Heart left ventricle (tissue), 16 donors: ENCODE data around the gene EML6. TPM values are rescaled to one million over a fixed set of nuclear protein-coding genes. Genes with fewer than 3 reads are reported as not detected.

Experiments
- ATAC-seq, 4 donors: fragments of 200-7000 bp; cut with Tn5 transposase; one replicate each; pipeline ENCODE4 v1.9.1; 2020 to 2022; ENCODE audit warnings: moderate library complexity in 4 of 4, mild to moderate bottlenecking in 3 of 4, moderate number of reproducible peaks in 1 of 4
- DNase-seq, 5 donors: peaks; one replicate each; pipeline ENCODE4 v3.0.0-alpha.2; 2020
- H3K27ac ChIP-seq, 12 donors: fragments of 200-600 bp; sonication (generic) in 4 of 12; one replicate each; pipeline versions ENCODE4 v1.5.0 to v1.8.0; 2016 to 2022; ENCODE audit warnings: mild to moderate bottlenecking in 2 of 12
- H3K27me3 ChIP-seq, 9 donors: fragments of 200-600 bp; sonication (generic) in 2 of 9; one replicate each; pipeline versions ENCODE4 v1.5.1 to v1.8.0; 2016 to 2022; ENCODE audit warnings: mild to moderate bottlenecking in 3 of 9
- H3K36me3 ChIP-seq, 9 donors: fragments of 200-600 bp; sonication (generic) in 2 of 9; one replicate each; pipeline versions ENCODE4 v1.5.0 to v1.8.0; 2018 to 2022; ENCODE audit warnings: mild to moderate bottlenecking in 2 of 9
- H3K4me1 ChIP-seq, 12 donors: fragments of 200-600 bp; sonication (generic) in 4 of 12; one replicate each; pipeline versions ENCODE4 v1.5.0 to v1.8.0; 2016 to 2022; ENCODE audit warnings: mild to moderate bottlenecking in 3 of 12
- H3K4me3 ChIP-seq, 12 donors: fragments of 200-600 bp; sonication (generic) in 4 of 12; one replicate each; pipeline versions ENCODE4 v1.5.0 to v1.8.0; 2017 to 2022; ENCODE audit warnings: mild to moderate bottlenecking in 9 of 12, moderate library complexity in 4 of 12
- H3K9me3 ChIP-seq, 12 donors: fragments of 200-600 bp; sonication (generic) in 4 of 12; one replicate each; pipeline versions ENCODE4 v1.5.0 to v1.8.0; 2016 to 2022; ENCODE audit warnings: mild to moderate bottlenecking in 1 of 12
- POLR2A ChIP-seq, 2 donors: fragments of 450-650 bp; IDR thresholded peaks; one replicate each; pipeline ENCODE4 v1.6.1; 2017; ENCODE audit warnings: antibody characterized with exemption in 2 of 2, mild to moderate bottlenecking in 2 of 2, moderate library complexity in 2 of 2
- WGBS, 4 donors: extraction: QIAGEN DNeasy Blood & Tissue Kit in 2 of 4; methylation state at CpG; one replicate each; pipeline versions ENCODE4 v1.1.5 to v1.1.7; 2013 to 2018; 5-methylcytosine and 5-hydroxymethylcytosine counted together
- intact Hi-C, 10 donors: fragments of 100-400 bp; cut with DNase I; formaldehyde crosslinking; loops; one replicate each; pipeline versions ENCODE4 v1.11.1 to v1.14.2; 2022
- polyA plus RNA-seq, 2 donors: library from polyadenylated mRNA; stranded (reverse); fragments of 200-250 nt; gene quantifications; one replicate each; pipeline ENCODE4 v1.2.3, GENCODE V29; 2013
- total RNA-seq, 9 donors: library from RNA; depleted of rRNA in 2 of 9; stranded (reverse); fragments of >200 nt in 2 of 9; fragmentation: NEBNext Ultra II Directional in 3 of 9; extraction: Animal tissue kit (Norgen Biotek cat#: 25700) in 3 of 9; gene quantifications; one replicate each; pipeline versions ENCODE4 v1.1.0 to v1.2.4, GENCODE V29; 2016 to 2023
- TF ChIP-seq, protein P1 (sequence below), 12 donors: fragments of 200-600 bp; sonication (generic) in 4 of 12; IDR thresholded peaks; one replicate each; pipeline versions ENCODE4 v1.5.0 to v1.8.0; 2018 to 2022; ENCODE audit warnings: antibody characterized with exemption in 12 of 12, mild to moderate bottlenecking in 5 of 12
- donor health status: ischemic (EF 13 %, LVEDD 7.1; RV severe dilation, severe dysfunction).
- donor health status: healthy with polysubstance abuse.
- donor health status: DM: no; HTN: yes; CAD: no.
- donor health status: DM: no; HTN: no; CAD: no.
- donor health status: ischemic (EF 25% LVEDD 6.9; RV normal size, moderate dysfunction).
- donor health status: ischemic (EF 25% LVEDD 5.7; RV mildly dilated, moderate dysfunction).
- donor health status: healthy.
- donor health status: DM: yes; HTN: yes; CAD: no.
- donor health status: ischemic (EF 35%, LVEDD 5.7; RV mildly dilated, moderate dysfunction).
- donor health status: nonischemic (EF 11% LVEDD 7.7; RV severe dilation, severe dysfunction).
- donor health status: DM: yes; HTN: yes; CAD: no.
- donor health status: PGD.
- donor health status: ischemic (EF 29% LVEDD 5.4; RV normal size, mild dysfunction).
- donor health status: nonischemic (EF 23%, LVEDD 6.1; RV moderate dilation, normal function).

EML6 gene
- total and polyA plus RNA-seq, 11 donors: 0.08 to 1.2 (median 0.58) TPM

DNA sequence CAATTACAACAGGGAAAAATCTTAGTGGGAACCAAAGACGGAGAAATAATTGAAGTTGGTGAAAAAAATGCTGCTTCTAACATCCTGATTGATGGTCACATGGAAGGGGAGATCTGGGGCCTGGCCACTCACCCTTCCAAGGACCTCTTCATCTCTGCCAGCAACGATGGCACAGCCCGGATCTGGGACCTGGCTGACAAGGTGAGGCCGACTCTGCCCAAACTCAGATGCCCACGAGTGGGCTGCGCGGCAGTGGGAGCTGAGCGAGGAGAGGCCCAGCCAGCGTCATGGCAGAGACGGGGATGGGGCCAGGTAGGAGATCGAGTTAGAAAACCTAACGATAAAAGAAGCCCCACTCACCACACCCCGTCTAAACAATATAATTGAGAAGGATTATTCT, 239.0 kb downstream of the EML6 start:
- peaks cover 0 to 14% (median 3%) of the 10 kb centered on the region in 12 donors for H3K4me1 ChIP-seq
- DNase-seq (no peak), ATAC-seq (no peak)
- peaks cover 0 to 6% (median 0%) of the 10 kb centered on the region in 9 donors for H3K27me3 ChIP-seq
- WGBS, 4 donors: 94 to 99% (median 97%) methylated on average over 13 of the region's 13 CpGs
- TF ChIP-seq, protein P1, sequence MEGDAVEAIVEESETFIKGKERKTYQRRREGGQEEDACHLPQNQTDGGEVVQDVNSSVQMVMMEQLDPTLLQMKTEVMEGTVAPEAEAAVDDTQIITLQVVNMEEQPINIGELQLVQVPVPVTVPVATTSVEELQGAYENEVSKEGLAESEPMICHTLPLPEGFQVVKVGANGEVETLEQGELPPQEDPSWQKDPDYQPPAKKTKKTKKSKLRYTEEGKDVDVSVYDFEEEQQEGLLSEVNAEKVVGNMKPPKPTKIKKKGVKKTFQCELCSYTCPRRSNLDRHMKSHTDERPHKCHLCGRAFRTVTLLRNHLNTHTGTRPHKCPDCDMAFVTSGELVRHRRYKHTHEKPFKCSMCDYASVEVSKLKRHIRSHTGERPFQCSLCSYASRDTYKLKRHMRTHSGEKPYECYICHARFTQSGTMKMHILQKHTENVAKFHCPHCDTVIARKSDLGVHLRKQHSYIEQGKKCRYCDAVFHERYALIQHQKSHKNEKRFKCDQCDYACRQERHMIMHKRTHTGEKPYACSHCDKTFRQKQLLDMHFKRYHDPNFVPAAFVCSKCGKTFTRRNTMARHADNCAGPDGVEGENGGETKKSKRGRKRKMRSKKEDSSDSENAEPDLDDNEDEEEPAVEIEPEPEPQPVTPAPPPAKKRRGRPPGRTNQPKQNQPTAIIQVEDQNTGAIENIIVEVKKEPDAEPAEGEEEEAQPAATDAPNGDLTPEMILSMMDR (IDR thresholded peaks at IDR 0.05): no peak
- TF ChIP-seq POLR2A (IDR thresholded peaks at IDR 0.05): no peak
- H3K36me3 ChIP-seq: no peaks in the 10 kb centered on the region
- H3K4me3 ChIP-seq: no peak overlapping the region
- intact Hi-C loops: no loop called here
- H3K27ac ChIP-seq: no peak overlapping the region
- no peaks in the 10 kb centered on the region for H3K9me3 ChIP-seq

GRCh38 chr2:54962935-54963440, 239.5 kb downstream of the EML6 start:
- Histone ChIP-seq H3K27me3 (peaks cover 0 to 6% (median 0%) of the 10 kb centered on the region in 9 donors), H3K36me3 (no peaks in the 10 kb centered on the region), H3K27ac (no peak overlapping the region), H3K4me3 (no peak overlapping the region), H3K4me1 (peaks cover 0 to 14% (median 5%) of the 10 kb centered on the region in 12 donors), H3K9me3 (no peaks in the 10 kb centered on the region)
- intact Hi-C loops: no loop called here
- TF ChIP-seq POLR2A (IDR thresholded peaks at IDR 0.05): no peak
- TF ChIP-seq, protein P1 (IDR thresholded peaks at IDR 0.05): no peak
- no peak for DNase-seq
- 88 to 90% (median 89%) methylated on average over 3 of the region's 3 CpGs for WGBS, 4 donors
- ATAC-seq: no peak

GRCh38 chr2:54963476-54963875, 240.0 kb downstream of the EML6 start:
- DNase-seq: no peak
- peaks cover 0 to 3% (median 0%) of the 10 kb centered on the region in 9 donors for H3K36me3 ChIP-seq
- no peak overlapping the region for H3K4me3 ChIP-seq
- 94 to 100% (median 98%) methylated on average over 2 of the region's 2 CpGs for WGBS, 4 donors
- no peak for ATAC-seq
- no peak for TF ChIP-seq POLR2A (IDR thresholded peaks at IDR 0.05)
- TF ChIP-seq, protein P1 (IDR thresholded peaks at IDR 0.05): no peak
- intact Hi-C loops: no loop called here
- peaks cover 0 to 6% (median 0%) of the 10 kb centered on the region in 9 donors for H3K27me3 ChIP-seq
- H3K27ac ChIP-seq: no peak overlapping the region
- peaks cover 0 to 18% (median 9%) of the 10 kb centered on the region in 12 donors for H3K4me1 ChIP-seq
- no peaks in the 10 kb centered on the region for H3K9me3 ChIP-seq

GRCh38 chr2:54964271-54964670, 240.8 kb downstream of the EML6 start:
- 94 to 97% (median 96%) methylated on average over 8 of the region's 8 CpGs for WGBS, 4 donors
- TF ChIP-seq, protein P1 (IDR thresholded peaks at IDR 0.05): no peak
- no peak for TF ChIP-seq POLR2A (IDR thresholded peaks at IDR 0.05)
- no peaks in the 10 kb centered on the region for H3K9me3 ChIP-seq
- H3K36me3 ChIP-seq: peaks cover 0 to 3% (median 0%) of the 10 kb centered on the region in 9 donors
- peaks cover 0 to 26% (median 16%) of the 10 kb centered on the region in 12 donors for H3K4me1 ChIP-seq
- H3K4me3 ChIP-seq: no peak overlapping the region
- no peak overlapping the region for H3K27ac ChIP-seq
- intact Hi-C loops: no loop called here
- H3K27me3 ChIP-seq: peaks cover 0 to 6% (median 0%) of the 10 kb centered on the region in 9 donors
- ATAC-seq (no peak), DNase-seq (no peak)
